ENCODE measurements around the gene MRC1.

Gene MRC1

GRCh38 chr10:17808971-17809841, at the start of gene MRC1:
MRC1 (plus strand) TSS chr10:17809348; CDS start chr10:17809466, 118 bp downstream.
- DNase-seq (ENCODE audit: low spot score): no peak

- no peak for DNase-seq (ENCODE audit: low spot score)
Observed at GRCh38 chr10:17764142-17764541, 45.0 kb upstream of the MRC1 start.

- no peak for DNase-seq (ENCODE audit: low spot score)
Observed at GRCh38 chr10:17765602-17766001, 43.5 kb upstream of the MRC1 start.

GRCh38 chr10:17766731-17767130, 42.4 kb upstream of the MRC1 start:
- no peak for DNase-seq (ENCODE audit: low spot score)

- no peak for DNase-seq (ENCODE audit: low spot score)
Observed at GRCh38 chr10:17768496-17768895, 40.7 kb upstream of the MRC1 start.

GRCh38 chr10:17768957-17769356, 40.2 kb upstream of the MRC1 start:
- DNase-seq (ENCODE audit: low spot score): no peak

GRCh38 chr10:17771017-17771416, 38.1 kb upstream of the MRC1 start:
- no peak for DNase-seq (ENCODE audit: low spot score)

- peak; percentile 7 for DNase-seq (ENCODE audit: low spot score)
Observed at GRCh38 chr10:17779784-17780183, 29.4 kb upstream of the MRC1 start.

GRCh38 chr10:17780727-17781126, 28.4 kb upstream of the MRC1 start:
- no peak for DNase-seq (ENCODE audit: low spot score)

GRCh38 chr10:17781856-17782255, 27.3 kb upstream of the MRC1 start:
- DNase-seq (ENCODE audit: low spot score): peak; percentile 68

- peak; percentile 94 for DNase-seq (ENCODE audit: low spot score)
Observed at GRCh38 chr10:17782921-17783665, 26.1 kb upstream of the MRC1 start.

- no peak for DNase-seq (ENCODE audit: low spot score)
Observed at GRCh38 chr10:17783751-17784150, 25.4 kb upstream of the MRC1 start.

GRCh38 chr10:17784688-17785087, 24.5 kb upstream of the MRC1 start:
- peak; percentile 88 for DNase-seq (ENCODE audit: low spot score)

GRCh38 chr10:17785276-17785930, 23.7 kb upstream of the MRC1 start:
- DNase-seq (ENCODE audit: low spot score): peak; percentile 22

GRCh38 chr10:17787087-17787961, 21.8 kb upstream of the MRC1 start:
- DNase-seq (ENCODE audit: low spot score): peak; percentile 25

GRCh38 chr10:17788646-17789045, 20.5 kb upstream of the MRC1 start:
- no peak for DNase-seq (ENCODE audit: low spot score)

- no peak for DNase-seq (ENCODE audit: low spot score)
Observed at GRCh38 chr10:17789396-17789795, 19.8 kb upstream of the MRC1 start.

- no peak for DNase-seq (ENCODE audit: low spot score)
Observed at GRCh38 chr10:17790651-17791050, 18.5 kb upstream of the MRC1 start.

- no peak for DNase-seq (ENCODE audit: low spot score)
Observed at GRCh38 chr10:17792991-17793390, 16.2 kb upstream of the MRC1 start.

- no peak for DNase-seq (ENCODE audit: low spot score)
Observed at GRCh38 chr10:17793823-17794644, 15.1 kb upstream of the MRC1 start.

GRCh38 chr10:17795083-17795482, 14.1 kb upstream of the MRC1 start:
- no peak for DNase-seq (ENCODE audit: low spot score)
